ENCODE data around the gene NMBR.
"Not testable (repeated sequence)": the region's sequence is repeated elsewhere in the genome, so short reads cannot be mapped to it uniquely, and the experiment has no call there.

The NMBR gene

DNA sequence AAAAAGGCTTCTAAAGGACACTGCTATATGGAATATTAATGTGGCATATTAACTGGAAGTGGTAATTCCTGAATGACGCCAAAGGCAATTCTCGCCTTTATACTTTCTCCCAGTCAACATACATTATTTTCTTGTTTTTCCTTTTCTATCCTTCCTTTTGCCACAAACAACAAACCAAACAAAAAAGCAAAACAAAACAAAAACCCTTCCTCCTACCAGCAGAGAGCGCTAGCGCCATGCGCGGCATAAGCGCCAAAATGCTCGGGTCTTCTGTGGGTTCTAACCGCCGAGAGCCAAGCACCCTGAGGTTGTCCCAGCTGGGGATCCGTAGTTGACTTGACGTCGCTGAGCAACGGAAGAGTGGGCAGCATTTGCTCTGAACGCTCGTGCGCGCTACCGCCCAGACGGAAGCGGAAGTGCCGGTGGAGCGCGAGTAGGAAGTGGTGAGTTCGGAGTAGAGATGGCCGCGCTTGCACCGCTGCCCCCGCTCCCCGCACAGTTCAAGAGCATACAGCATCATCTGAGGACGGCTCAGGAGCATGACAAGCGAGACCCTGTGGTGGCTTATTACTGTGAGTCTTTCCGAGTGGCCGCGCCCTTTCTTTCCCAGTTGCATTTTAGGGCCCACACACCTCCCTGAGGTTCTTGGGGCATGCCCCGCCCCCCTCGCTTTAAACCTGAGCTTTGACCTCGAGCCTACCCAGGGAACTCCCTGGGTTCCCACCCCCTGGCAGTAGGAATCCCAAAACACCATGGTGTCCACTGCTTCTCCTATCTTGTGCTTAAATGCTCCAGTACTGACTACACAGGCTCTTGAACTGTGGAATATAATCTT, at the start of gene NMBR, which contains the start of gene VTA1:
TSS of gene NMBR (minus strand) at position 295 of the 835 bp plus-strand sequence. CDS start 58,464 bp downstream, outside the sequence.
TSS of gene VTA1 (plus strand) at position 436 of the 835 bp plus-strand sequence. CDS start at position 461, 25 bp downstream.
- peak; percentile 99 for DNase-seq

DNA sequence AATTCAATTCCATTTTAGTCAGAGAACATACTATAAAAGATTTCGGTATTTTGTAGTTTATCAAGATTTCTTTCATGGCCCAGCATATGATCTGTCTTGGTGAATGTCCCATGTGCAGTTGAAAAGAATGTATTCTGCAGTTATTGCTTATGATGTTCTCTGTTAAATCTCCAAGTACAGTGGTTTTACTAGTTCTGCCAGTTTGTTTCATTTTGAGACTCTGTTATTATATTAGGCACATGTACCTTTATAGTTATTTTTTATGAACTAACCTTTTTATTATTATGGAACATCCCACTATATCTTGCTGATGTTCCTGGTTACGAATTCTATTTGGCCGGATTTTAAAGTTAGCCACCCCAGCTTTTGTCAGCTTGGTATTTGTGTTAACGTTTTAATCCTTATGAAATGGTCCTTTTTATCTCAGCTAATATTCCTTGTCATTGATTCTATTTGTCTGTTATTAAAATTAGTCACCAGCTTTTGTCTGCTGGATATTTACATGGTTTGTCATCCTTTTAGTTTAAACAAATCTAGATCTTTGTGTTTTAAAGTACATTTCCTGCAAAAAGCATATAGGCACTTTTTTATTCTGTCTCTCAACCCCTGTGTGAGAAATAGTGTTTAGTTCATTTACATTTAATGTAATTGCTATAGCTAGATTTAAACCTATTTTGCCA, 49.1 kb upstream of the NMBR start:
- no peak for DNase-seq

DNA sequence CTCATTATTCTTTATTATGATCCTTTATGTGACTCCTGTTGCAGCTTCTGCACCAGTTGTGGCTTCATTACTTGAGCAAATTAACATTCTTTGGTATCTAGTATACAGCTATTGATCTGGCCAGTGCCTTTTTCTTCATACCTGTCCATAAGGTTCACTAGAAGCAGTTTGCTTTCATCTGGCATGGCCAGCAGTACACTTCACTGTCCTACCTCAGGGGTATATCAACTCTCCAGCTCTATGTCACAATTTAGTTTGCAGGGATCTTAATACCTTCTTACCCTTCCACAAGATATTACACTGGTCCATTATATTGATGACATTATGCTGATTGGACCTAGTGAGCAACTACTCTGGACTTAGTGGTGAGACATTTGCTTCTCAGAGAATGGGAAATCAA, 46.7 kb upstream of the NMBR start:
- no peak for DNase-seq

DNA sequence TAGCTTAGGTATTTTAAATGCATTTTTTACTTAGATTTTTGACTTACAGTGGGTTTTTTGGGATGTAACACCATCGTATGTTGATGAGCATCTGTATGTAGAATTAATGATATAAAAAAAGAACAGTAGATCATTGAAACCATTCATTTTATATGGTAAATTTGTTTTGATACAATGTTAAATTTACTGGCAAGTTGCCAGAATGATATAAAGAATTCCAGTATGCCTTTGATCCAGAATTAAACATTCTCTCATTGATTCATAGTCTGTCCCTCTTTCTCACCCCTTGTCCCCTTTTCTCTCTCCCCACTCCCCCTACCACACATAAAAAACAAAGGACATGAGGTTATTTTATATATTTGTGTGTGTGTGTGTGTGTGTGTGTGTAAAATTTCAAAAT, 45.4 kb upstream of the NMBR start:
- DNase-seq: no peak

DNA sequence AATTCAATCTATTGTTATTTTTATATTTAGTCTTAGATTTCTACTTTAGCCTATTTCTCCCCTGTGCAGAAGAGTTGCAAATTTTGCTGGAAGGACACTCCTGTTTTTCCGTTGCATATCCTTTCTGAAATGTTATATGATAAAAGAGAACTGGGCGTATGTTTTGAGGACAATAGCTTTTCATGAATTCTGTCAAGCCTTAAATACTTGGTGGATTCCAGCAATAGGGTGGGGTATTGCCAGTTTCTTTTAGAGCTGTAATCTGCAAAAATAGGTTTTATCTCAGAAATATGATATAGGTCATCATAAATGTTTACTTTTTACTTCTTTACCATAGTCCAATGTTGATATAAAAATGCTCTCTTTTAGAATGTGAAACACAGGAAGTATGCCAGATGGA, 42.1 kb upstream of the NMBR start:
- DNase-seq: no peak

DNA sequence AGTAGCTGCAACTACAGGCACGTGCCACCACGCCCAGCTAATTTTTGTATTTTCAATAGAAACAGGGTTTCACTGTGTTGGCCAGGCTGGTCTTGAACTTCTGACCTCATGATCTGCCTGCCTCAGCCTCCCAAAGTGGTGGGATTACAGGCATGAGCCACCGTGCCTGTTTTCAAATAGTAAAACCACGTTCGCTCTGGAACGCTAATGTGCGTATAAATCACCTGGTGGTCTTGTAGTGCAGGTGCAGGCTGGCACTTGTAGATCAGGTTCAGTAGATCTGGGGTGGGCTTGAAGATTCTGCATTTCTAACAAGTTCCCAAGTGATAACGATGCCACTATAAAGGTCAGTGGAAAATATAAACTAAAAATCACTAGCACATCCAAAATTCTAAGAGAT, 41.4 kb upstream of the NMBR start:
- DNase-seq: peak; percentile 27

DNA sequence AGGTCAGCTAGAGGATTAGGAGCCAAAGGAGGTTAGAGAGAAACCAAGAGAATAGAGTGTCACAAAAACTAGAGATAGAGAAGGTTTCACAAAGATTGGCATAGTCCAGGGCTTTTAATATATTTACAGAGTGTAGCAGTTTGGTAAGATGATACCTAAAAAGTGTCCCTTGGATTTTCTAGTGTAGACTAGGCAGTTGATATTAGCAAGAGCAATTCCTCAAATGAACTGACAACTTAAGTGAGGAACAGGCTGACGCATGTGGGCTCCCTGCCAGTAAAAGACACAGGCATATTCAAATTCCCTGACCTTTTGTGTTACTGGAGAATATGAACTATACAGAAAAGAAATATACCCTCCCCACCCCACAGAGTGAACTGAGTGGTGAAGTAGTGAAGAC, 40.3 kb upstream of the NMBR start:
- DNase-seq: peak; percentile 30

DNA sequence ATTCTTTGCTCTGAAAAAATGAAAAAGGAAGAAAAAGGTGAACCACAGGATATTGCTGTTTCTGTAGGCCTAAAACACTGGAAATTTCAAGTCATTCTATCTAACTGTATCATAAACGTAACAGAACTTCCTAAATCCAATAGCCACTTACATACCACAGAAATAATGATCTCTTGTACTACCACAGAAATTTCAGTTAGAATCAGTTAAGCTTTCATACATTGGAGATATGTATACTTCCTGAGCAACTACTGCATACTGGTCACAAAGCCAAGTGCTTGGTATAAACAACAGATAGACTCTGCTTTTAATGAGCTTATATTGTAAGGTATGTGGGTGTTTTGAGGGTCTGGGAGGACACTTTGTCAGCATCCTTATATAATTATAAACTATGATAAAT, 38.7 kb upstream of the NMBR start:
- DNase-seq: peak; percentile 59

DNA sequence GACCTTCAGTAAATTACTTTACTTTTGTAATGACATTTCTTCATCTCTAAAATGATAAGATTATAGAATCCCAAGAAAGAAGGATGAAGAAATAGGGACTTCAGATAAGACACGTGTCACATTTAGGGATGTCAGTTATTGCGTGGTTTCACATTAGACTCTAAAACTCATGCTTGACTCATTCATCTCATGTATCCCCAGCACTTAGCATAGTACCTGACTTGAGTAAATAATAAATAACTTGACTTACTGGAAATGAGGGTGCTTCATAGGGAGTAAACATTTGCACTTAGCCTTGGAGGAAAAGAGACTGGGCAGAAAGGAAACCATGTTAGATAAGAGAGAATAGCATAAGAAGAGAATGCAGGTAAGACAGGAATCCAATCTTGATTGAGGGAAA, 37.4 kb upstream of the NMBR start:
- peak; percentile 56 for DNase-seq

DNA sequence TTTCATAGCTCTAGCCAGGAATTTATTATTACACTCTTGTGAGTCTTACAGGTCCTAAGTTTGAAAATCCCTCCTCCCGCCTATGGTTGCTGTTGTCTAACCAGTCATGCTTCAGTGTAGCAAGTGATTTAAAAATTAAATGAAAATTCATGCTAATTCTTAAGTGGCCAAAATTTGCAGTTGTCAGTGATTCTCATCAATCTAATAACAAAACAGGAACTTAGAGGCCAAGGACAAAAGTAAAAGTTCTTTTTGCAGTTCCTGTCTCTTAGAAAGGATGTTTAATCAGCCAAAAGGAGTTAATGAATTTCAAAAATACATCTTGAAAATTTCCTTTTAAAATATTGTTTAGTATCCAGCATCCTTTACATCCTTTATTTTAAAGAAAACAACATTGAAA, 36.4 kb upstream of the NMBR start:
- peak; percentile 47 for DNase-seq

DNA sequence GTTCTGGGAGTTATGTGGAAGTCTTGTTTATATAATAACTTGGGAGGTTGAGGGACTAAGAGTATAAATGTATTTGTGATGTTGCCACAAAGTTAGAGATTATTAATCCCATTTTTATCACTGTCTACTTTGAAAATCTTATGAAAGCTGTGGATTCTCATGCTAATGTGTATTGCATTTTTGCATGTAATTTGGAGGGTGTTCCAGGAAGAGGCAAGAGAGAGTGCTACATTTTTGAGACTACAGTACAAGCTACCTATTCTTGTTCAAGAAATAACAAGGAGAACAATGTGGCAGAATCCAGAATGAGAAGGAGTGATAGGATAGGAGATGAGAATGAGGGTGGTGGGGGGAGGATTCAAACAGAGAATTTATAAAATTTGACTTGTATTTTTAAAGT, 35.1 kb upstream of the NMBR start:
- no peak for DNase-seq

DNA sequence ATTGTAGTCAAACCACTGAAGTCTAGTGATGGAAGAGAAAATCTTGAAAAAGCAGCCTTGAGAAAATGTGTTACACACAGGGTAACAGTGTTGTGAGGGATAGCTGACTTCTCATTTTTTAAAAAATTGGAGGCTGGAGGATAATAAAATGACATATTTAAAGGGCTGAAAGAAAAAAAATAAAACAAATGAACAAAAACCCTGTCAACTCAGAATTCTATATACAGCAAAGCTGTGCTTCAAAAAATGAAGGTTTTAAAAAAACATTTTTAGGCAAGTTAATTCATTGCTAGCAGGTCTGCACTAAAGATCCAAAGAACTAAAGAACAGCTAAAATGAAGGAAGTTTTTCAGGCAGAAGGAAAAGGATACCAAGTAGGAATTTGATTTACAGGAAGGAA, 31.2 kb upstream of the NMBR start:
- DNase-seq: no peak

DNA sequence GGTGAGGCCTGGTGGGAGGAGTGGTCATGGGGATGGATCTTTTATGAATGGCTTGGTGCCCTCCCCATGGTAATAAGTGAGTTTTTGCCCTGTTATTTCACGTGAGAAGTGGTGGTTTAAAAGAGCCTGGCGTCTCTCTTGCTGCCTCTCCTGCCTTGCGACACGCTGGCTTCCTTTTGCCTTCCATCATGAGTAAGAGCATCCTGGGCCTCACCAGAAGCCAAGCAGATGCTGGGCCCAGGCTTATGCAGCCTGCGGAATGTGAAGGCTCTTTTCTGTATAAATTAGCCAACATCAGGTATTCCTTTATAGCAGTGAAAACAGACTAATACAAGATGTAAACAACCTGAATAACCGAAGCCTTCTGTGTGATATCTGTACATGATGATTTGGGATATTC, 27.8 kb upstream of the NMBR start:
- DNase-seq: no peak

DNA sequence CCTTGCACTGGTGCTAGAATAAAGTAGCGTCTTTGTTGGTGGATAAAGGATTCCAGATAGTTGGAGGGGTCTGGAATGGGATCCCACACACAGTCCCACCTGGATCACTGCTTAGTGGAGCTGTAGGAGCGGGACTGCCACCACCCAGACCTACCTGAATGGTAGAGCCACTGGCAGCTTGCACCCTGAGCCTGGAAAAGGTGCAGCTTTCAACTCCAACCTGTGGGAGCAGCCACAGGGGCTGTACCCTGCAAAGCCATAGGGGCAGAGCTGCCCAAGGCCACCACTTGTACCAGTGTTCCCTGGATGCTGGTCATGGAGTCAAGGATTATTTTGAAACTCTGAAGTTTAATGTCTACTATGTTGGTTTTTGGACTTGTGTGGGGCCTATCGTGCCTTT, 27.1 kb upstream of the NMBR start:
- no peak for DNase-seq

DNA sequence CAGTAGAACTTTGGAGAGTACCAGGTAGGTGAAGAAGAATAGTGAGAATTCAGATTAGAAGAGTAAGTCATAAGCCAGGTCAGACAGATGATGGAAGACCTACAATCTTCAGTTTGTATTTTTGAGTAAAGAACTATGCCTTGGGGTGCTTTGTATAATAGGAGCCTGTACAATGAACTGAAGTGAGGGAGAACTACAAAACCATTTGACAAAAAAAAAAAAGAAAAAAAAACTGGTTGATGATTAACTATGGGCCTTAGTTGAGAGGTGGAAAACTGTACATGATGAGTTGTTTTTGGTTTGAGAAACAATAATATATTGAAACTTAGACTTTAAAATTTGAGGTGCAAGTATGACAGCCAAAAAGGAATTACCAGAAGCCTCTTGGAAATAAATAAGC, 25.8 kb upstream of the NMBR start:
- no peak for DNase-seq

DNA sequence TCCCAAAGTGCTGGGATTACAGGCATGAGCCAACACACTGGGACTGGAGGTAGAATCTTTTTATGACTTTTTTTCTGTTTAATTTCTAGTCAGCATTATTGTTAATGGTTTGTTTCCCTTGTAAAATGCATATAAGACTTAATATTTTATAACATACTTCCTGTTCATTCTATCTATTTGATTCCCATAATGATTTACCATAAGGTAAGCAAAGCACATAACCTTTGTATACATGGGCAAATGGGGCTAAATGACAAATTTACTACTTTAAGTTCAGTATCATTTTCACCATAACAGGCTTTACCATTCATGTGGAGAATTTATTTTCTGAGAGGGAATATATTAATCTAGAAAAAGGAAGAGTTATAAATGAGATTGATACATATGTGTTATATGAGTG, 24.4 kb upstream of the NMBR start:
- no peak for DNase-seq

DNA sequence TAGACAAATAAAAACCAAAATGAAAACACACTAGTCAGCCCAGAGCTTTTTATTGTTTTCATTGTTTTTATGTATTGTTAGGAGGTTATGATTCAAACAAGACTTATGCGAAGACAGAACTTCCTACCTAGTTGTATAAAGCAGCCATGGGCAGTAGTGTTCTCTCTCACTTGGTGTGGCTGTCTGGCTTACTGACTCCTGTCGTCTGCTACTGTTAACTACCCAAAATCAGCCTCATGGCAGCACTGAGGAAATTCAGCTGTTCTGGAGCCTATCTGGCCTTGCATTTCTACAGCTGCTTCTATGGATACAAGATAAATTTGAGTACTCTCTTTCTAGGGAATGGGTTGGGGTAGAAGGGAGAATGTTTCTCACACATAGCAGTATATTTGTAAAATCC, 20.6 kb upstream of the NMBR start:
- no peak for DNase-seq

DNA sequence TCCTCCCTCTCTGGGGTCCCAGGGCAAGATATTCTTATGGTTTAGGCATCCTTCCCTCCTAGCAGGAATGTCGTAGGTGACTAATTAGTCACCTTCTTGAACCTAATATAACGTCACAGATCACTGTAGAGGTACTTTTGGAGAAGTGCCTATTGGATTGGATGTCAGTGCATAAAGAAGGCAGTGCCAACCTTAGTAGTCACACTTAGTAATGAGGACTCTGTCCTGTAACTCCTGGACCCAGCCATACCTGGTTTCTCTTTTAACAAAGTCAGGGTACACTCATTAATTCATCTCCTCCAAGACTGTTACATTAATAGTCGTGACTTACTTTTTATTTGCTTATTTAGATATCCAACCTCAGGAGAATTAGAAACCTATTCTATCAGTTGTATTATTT, 20.1 kb upstream of the NMBR start:
- DNase-seq: no peak

DNA sequence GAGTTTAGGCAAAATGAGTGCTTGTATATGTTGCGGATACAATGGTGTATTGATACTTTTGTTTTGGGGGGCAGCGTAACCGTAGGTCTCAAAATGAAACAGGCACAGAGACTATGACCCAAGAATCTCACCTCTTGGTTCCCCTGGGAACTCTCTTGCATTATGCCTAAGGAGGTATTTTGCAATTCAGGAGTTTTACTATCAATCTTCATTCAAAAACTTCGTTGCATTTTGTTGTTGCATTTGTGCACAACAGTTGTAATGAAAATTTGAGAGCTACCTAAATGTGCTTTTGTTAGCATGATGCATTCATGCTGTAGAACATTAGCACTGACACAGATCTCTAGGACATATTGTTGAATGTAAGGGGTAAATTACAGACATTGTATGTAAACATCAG, 18.3 kb upstream of the NMBR start:
- no peak for DNase-seq

DNA sequence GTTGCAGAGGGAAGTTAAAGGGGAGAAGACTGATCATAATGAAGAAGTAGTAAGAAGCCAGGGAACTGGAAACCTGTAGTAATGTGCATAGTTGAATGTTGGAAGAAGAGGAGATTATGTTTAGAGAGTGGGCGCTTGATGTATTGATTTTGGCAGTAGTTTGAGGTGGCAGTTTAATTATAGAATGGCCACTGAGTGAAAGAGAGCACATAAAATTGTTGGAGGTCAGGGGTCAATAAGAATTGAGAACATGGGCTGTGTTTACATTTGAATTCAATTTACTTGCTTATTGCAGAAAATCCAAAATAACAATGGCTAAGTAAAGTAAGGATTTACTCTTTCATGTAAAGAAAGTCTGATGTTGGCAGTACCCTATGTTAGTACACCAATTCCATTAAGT, 15.9 kb upstream of the NMBR start:
- DNase-seq: no peak

DNA sequence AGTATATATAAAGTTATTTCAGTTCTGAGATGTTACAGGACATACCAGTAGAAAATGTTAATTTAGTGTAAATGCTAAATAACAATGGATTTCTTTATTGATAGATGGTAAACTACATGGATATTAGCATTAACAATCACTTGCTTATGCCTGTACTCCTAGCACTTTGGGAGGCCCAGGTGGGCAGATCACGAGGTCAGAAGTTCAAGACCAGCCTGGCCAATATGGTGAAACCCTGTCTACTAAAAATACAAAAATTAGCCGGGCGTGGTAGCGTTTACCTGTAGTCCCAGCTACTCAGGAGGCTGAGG, 9.8 kb upstream of the NMBR start:
- DNase-seq: not testable (repeated sequence)

DNA sequence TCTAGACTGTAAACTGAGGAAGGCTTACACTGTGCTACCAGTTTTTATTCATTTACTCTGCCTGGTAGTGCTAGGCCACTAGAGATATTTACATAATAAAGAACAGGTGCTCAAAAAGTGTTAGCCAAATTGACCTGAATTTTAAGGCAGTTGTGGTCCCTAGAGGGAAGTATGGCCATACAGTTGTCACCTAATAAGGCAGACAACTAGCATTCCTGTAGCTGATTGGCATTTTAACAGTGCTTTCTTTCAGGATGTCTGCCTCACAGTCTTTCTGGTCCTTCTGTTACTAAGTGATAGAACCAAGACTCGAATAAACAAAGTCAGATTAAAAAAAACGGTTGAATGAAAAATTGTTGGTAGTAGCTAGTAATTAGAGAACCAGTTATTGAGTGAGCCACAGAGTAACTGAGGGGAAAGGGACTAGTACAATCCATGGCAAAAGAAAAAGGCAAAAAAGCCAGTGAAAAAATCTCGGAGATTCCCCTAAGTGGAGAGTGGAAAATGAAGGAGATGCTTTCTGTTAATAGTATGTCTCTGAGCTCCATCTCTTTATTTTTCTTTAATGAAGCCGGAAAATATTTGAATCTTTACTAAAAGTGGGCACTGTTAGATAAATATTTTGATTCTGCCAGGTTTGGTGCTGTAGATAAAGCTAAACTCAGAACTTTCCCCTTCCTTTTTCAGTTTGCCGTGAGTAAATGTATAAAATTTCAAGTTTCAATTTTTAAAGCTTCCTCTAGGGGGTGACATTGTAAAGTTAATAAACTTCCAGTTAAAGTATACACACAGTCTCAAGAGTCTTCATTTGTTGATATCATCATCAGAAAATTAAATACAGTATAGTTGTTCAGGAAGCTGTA, 9.2 kb upstream of the NMBR start:
- peak; percentile 79 for DNase-seq

DNA sequence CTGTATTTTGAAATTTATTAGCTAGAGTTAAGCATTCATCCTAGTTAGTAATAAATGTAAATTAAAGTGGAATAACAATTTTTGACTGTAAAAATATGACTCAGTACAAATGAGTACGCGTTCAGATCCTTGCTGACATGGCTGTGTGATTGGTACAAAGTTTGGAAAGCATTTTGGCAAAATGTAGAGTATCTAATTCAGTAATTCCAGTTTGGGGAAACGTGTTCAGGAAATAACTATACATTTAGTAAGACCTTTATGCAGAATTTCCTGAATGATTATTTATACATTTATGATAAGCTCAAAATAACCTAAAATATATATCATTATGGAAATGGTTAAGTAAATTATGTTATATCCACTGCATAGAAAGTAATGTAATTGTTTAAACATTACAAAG, 8.2 kb upstream of the NMBR start:
- no peak for DNase-seq

DNA sequence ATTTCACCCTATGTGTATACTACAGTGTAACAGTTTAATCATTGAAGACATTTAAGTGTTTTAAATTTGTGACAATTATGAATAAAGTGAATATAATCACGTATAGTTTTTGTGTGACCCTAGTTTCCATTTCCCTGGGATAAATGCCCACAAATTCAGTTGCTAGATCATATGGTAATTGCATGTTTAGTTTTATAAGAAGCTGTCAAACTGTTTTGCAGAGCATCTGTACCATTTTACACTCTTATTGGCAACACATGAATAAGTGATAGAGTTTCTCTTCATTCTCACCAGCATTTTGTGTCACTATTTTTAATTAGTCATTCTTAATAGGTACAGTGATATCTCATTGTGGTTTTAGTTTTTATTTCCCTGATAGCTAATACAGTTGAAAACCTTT, 7.4 kb upstream of the NMBR start:
- no peak for DNase-seq

Measured in hematopoietic multipotent progenitor cell treated with erythropoietin and hydrocortisone succinate and interleukin-3 and kit ligand, for 4 days (in vitro differentiated cells).